Omental fat pad (tissue), 4 donors: ENCODE data around the gene ZNF467. TPM values are rescaled to one million over a fixed set of nuclear protein-coding genes. Genes with fewer than 3 reads are reported as not detected.

Experiments used
- ATAC-seq: fragments of 150-250 bp; one replicate; pipeline ENCODE4 v1.9.1; 2016; ENCODE audit warnings: mild to moderate bottlenecking, moderate library complexity; ENCODE audit not compliant: low FRiP score
- DNase-seq: peaks from one replicate; pipeline ENCODE4 v3.0.0-alpha.2; 2019; ENCODE audit warnings: low spot score
- total RNA-seq, 4 donors: library from RNA; depleted of rRNA; stranded (reverse); fragments of >200 nt; gene quantifications; one replicate each; pipeline ENCODE4 v1.1.0, GENCODE V29; 2016
- TF ChIP-seq, protein P1 (sequence below), 3 donors: fragments of 450-650 bp; IDR thresholded peaks; one replicate each; pipeline ENCODE4 v1.5.1; 2016 to 2017; ENCODE audit warnings: antibody characterized with exemption in 3 of 3, mild to moderate bottlenecking in 3 of 3, moderate library complexity in 2 of 3

Gene ZNF467
- total RNA-seq, 4 donors from 2014 or later, result 4.2 to 15.8 (median 7.0) TPM

DNA sequence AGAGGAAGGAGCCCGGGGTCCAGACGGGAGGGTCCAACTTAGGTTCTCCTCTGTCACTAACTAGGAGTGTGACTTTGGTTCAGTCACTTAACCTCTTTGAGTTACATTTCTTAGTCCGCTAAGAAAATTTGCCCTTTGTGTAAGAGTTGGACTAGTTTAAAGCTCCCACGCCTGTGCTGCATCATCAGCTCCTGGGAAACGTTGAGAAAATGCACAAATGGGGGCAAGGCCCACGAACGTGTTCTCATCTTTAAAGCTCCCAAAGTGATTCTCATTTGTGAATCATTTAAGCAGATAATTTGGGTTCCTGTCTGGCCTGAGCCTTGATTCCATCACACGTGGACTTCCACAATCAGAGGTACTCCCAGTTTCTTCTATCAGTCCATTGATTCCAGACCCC lies 6.3 kb downstream of the ZNF467 start:
- no peak for DNase-seq
- no peak for ATAC-seq
- TF ChIP-seq, protein P1, sequence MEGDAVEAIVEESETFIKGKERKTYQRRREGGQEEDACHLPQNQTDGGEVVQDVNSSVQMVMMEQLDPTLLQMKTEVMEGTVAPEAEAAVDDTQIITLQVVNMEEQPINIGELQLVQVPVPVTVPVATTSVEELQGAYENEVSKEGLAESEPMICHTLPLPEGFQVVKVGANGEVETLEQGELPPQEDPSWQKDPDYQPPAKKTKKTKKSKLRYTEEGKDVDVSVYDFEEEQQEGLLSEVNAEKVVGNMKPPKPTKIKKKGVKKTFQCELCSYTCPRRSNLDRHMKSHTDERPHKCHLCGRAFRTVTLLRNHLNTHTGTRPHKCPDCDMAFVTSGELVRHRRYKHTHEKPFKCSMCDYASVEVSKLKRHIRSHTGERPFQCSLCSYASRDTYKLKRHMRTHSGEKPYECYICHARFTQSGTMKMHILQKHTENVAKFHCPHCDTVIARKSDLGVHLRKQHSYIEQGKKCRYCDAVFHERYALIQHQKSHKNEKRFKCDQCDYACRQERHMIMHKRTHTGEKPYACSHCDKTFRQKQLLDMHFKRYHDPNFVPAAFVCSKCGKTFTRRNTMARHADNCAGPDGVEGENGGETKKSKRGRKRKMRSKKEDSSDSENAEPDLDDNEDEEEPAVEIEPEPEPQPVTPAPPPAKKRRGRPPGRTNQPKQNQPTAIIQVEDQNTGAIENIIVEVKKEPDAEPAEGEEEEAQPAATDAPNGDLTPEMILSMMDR (IDR thresholded peaks at IDR 0.05), result no peak

DNA sequence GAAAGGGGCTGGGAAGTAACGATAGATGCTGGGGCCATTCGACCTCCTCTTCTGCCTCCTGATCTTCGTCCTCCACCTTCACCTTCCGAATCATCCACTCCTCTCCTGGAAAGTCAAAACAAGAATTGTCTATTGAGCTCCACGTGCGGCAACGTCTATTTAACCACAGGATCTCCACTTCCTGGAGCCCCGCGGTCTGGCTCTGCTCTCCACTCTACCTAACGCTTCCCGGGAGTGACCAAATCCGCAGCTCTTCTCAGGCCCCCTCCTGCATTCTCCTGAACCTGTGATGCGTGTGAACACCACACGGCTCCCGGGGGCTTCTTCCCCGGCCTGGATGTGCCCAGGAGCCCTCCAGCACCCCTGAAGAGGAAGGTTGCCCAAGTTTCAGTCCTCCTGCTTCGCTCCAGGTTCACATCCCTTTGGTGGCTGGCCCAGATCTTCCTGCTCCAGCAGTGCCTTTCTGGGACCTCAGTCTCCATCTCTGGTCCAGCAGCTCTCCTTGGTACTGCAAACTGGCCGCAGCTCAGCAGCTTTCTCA lies 7.2 kb downstream of the ZNF467 start:
- ATAC-seq (no peak), DNase-seq (no peak)

DNA sequence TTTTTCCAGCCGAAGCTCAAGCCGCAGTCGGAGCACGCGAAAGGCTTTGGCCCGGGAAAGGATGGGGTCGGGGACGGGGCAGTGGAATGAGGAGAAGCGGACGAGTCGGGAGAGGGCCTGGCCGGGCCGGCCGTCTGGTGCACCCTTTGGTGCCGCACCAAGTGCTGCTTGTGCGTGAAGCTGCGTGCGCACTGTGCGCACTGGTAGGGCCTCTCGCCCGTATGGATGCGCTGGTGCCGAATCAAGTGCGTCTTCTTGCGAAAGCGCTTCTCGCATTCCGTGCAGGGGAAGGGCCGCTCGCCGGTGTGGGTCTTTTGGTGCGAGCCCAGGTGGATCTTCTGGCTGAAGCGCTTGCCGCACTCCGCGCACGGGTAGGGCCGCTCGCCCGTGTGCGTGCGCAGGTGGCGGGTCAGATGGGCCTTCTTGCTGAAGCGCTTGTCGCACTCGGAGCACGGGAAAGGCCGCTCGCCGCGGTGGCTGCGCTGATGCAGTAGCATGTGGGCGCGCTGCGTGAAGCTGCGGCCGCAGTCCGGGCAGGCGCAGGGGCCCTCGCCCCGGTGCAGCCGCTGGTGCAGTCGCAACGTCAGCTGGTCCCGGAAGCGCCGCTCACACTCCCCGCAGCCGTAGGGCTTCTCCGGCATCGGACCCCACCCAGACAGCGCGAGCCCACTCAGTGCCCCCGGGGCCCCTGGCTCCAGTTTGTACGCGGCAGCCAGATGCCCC lies 7.8 kb downstream of the ZNF467 start:
- DNase-seq (no peak), ATAC-seq (no peak)
- TF ChIP-seq, protein P1 (IDR thresholded peaks at IDR 0.05), result no peak

More for the DNA sequence above, 7.2 kb downstream of the ZNF467 start:
- TF ChIP-seq, protein P1 (IDR thresholded peaks at IDR 0.05), result no peak

DNA sequence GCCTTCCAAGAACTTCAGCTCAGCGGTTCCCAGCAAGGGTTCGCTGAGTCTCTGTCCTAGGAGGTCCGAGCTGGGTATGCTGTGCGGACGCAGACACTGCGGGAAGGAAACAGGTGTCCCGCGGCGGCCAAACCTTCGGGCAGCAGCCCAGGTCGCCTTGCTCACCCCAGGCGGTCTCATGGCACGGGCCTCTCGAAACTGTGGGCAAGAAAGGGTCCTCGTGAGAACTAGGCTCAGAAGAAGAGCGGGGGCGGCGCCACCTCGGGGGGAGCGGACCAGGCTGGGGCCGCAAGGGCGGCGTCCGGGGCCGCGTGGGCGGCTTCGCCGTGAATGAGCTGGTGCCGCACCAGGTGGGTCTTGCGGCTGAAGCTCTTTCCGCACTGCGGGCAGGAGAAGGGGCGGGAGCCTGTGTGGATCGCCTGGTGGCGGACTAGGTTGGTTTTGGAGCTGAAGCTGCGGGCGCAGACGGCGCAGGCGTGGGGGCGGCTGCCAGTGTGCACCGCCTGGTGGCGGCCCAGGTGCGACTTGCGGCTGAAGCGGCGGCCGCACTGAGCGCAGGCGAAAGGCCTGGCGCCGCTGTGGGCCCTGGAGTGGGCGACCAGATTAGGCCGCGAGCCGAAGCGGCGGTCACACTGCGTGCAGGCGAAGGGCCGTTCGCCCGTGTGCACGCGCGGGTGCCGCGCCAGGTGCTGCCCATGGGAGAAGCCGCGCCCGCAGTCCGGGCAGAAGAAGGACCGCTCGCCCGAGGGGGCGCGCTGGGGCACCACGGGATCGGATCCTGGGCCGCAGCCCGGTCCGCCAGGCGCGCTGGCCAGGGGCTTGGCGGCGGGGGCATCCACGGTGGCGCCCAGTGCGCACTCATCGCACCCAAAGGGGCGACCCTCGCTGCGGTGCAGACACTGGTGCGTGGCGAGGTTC lies 8.6 kb downstream of the ZNF467 start:
- TF ChIP-seq, protein P1 (IDR thresholded peaks at IDR 0.05), result no peak
- ATAC-seq (no peak), DNase-seq (no peak)

DNA sequence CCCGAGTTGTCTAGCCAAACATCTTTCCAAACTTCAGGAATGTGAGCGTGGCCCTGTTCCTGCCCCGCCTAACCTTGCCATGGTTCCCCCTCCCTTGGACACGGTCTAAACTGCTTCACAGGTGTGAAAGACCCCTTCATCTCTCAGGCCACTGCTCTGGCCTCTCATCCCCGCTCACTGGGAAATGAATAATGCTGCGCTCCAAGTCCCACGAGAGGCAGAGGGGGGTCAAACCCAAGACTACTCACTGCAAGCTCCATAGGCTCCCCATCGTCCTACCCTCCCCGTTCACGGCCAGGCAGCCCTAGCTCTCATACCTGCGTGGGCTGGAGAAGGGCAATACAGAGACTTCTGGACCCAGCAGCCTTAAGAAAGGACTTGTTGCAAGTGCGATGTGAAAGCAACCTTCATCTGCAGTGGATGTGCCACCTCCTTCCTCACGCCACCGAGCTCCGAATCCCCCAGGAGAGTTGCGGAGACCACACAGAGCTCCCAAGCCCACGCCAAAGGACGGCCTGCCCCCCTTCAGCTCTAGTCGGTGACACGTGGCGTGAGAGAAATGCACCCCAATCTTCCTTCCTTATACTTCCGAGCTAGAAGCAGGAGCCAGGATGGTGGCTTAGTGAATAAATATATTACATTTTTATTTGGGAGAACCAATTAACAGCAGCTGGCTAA lies 9.7 kb downstream of the ZNF467 start:
- ATAC-seq (no peak), DNase-seq (no peak)
- TF ChIP-seq, protein P1 (IDR thresholded peaks at IDR 0.05), result no peak

DNA sequence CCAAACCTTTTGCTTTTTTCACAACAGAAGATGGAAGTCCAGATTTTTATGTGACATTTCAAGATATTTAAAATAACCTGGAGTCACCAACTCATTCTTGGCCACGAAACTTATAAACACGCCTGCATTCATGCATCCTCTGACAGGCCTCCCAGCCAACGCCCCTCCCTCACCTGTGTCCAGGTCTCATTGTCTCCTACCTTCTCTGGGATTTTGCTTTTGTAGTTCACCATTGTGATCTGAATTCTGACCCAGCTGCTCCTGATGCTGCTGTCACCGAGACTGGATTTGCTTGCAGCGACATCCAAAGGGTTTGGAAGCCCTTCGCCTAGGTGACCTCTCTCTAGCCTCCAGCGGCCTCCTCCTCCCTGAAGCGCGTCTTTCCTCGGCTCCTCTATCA lies 10.8 kb downstream of the ZNF467 start:
- DNase-seq (no peak), ATAC-seq (no peak)
- TF ChIP-seq, protein P1 (IDR thresholded peaks at IDR 0.05), result no peak
